ENCODE measurements around the gene ABHD16A. TPM values are rescaled to one million over a fixed set of nuclear protein-coding genes. Genes with fewer than 3 reads are reported as not detected.

The ABHD16A gene
- total and polyA plus RNA-seq, 10 of the 15 experiments (the other 5 are each of a cell fraction or from before 2014, with no cell fraction given) = 7.5 to 43.0 (median 32.9) TPM

DNA sequence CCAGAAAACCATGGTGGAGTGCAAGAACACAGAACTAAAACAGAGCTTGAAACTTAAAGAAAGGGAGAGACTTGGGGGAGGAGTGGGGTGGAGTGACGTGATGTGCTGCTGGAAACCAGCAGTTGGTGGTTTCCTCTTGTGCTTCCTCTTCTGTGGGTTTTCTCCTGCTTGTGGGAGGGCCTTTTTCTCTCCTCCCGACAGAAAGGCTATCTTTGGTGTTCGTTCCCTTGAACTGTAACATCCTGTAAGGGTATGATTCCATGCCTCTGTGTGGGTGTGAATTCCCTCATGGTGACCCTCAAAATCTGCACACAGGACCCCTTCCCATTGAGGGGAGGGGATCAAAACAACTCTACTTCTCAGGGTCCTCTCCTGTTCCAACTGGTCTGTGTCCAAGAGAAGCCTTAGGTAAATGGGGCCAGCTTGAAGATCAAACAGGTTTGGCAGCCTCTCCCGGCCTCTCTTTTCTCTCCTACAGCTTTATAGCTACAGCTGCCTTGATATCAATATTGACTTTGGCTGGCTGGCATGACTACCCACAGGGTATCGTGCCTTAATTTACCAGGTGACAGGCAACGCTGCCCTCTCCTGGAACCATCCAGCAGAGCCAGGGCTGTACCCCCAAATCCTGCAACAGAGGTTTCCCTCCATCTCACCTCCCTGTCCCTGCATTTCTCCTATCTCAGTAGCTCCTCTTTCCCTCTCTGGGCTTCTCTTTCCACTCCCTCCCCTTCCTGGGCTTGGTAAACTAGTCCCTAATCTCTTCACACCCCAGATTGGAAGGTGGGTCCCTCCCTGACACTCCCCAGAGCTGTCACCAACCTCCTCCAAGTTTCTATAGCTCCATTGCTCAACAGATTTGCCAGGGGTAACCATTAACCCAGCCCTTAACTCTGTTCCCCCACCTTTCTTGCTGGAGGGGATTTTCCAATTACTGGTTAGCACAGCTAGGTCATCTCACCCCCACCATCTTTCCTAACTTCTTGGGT lies 35.2 kb upstream of the ABHD16A start (continued):
- TF ChIP-seq, protein P1, sequence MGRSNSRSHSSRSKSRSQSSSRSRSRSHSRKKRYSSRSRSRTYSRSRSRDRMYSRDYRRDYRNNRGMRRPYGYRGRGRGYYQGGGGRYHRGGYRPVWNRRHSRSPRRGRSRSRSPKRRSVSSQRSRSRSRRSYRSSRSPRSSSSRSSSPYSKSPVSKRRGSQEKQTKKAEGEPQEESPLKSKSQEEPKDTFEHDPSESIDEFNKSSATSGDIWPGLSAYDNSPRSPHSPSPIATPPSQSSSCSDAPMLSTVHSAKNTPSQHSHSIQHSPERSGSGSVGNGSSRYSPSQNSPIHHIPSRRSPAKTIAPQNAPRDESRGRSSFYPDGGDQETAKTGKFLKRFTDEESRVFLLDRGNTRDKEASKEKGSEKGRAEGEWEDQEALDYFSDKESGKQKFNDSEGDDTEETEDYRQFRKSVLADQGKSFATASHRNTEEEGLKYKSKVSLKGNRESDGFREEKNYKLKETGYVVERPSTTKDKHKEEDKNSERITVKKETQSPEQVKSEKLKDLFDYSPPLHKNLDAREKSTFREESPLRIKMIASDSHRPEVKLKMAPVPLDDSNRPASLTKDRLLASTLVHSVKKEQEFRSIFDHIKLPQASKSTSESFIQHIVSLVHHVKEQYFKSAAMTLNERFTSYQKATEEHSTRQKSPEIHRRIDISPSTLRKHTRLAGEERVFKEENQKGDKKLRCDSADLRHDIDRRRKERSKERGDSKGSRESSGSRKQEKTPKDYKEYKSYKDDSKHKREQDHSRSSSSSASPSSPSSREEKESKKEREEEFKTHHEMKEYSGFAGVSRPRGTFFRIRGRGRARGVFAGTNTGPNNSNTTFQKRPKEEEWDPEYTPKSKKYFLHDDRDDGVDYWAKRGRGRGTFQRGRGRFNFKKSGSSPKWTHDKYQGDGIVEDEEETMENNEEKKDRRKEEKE (IDR thresholded peaks at IDR 0.05) = no peak
- TF ChIP-seq, protein P2, sequence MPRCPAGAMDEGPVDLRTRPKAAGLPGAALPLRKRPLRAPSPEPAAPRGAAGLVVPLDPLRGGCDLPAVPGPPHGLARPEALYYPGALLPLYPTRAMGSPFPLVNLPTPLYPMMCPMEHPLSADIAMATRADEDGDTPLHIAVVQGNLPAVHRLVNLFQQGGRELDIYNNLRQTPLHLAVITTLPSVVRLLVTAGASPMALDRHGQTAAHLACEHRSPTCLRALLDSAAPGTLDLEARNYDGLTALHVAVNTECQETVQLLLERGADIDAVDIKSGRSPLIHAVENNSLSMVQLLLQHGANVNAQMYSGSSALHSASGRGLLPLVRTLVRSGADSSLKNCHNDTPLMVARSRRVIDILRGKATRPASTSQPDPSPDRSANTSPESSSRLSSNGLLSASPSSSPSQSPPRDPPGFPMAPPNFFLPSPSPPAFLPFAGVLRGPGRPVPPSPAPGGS (IDR thresholded peaks at IDR 0.05; ENCODE audit: borderline replicate concordance, insufficient read depth, low read depth, low read length, poor library complexity, severe bottlenecking) = no peak
- TF ChIP-seq PML (IDR thresholded peaks at IDR 0.05; ENCODE audit: low read length) = no peak
- no peak for TF ChIP-seq GATAD2B (conservative IDR thresholded peaks at IDR 0.05; ENCODE audit: low read depth)
- 0 out of 2 replicates have a peak, but pooled peaks have one; percentile 11 for TF ChIP-seq SMC3 (IDR thresholded peaks at IDR 0.05; ENCODE audit: borderline replicate concordance, low read length)
- TF ChIP-seq ZSCAN29 (IDR thresholded peaks at IDR 0.05) = no peak
- TF ChIP-seq IRF4 (IDR thresholded peaks at IDR 0.05; ENCODE audit: low read depth, low read length) = no peak
- TF ChIP-seq TAF1 (IDR thresholded peaks at IDR 0.05; ENCODE audit: borderline replicate concordance, low read depth, low read length) = no peak
- peak; percentile 50 for TF ChIP-seq POLR2A (IDR thresholded peaks at IDR 0.05; ENCODE audit: low read depth, low read length)
- no peak for TF ChIP-seq RCOR1 (conservative IDR thresholded peaks at IDR 0.05; ENCODE audit: low read depth, low read length)
- no peak for TF ChIP-seq ZNF384 (IDR thresholded peaks at IDR 0.05; ENCODE audit: borderline replicate concordance, low read depth, low read length)
- TF ChIP-seq MYB (IDR thresholded peaks at IDR 0.05; ENCODE audit: borderline replicate concordance, low read depth, low read length) = peak; percentile 89
- TF ChIP-seq, protein P3, sequence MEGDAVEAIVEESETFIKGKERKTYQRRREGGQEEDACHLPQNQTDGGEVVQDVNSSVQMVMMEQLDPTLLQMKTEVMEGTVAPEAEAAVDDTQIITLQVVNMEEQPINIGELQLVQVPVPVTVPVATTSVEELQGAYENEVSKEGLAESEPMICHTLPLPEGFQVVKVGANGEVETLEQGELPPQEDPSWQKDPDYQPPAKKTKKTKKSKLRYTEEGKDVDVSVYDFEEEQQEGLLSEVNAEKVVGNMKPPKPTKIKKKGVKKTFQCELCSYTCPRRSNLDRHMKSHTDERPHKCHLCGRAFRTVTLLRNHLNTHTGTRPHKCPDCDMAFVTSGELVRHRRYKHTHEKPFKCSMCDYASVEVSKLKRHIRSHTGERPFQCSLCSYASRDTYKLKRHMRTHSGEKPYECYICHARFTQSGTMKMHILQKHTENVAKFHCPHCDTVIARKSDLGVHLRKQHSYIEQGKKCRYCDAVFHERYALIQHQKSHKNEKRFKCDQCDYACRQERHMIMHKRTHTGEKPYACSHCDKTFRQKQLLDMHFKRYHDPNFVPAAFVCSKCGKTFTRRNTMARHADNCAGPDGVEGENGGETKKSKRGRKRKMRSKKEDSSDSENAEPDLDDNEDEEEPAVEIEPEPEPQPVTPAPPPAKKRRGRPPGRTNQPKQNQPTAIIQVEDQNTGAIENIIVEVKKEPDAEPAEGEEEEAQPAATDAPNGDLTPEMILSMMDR (IDR thresholded peaks at IDR 0.05 in 2 of 3, conservative IDR thresholded peaks at IDR 0.05 in 1 of 3; ENCODE audit: control insufficient read depth in 2 of 3, extremely low read depth in 1 of 3, insufficient read depth in 1 of 3, low read depth in 3 of 3, low read length in 3 of 3) = peak; percentile 28 to 32 (median 30); a peak in 2 of 6 replicates
- peak; percentile 61 to 73; a peak in 3 of 4 replicates for TF ChIP-seq EP300 (IDR thresholded peaks at IDR 0.05; ENCODE audit: borderline replicate concordance in 1 of 2, control insufficient read depth in 1 of 2, low read depth in 2 of 2, low read length in 2 of 2)
- peak; percentile 79; the same call in 1 of the 2 replicates for TF ChIP-seq ZBED1 (IDR thresholded peaks at IDR 0.05; ENCODE audit: borderline replicate concordance)
- TF ChIP-seq, protein P4, sequence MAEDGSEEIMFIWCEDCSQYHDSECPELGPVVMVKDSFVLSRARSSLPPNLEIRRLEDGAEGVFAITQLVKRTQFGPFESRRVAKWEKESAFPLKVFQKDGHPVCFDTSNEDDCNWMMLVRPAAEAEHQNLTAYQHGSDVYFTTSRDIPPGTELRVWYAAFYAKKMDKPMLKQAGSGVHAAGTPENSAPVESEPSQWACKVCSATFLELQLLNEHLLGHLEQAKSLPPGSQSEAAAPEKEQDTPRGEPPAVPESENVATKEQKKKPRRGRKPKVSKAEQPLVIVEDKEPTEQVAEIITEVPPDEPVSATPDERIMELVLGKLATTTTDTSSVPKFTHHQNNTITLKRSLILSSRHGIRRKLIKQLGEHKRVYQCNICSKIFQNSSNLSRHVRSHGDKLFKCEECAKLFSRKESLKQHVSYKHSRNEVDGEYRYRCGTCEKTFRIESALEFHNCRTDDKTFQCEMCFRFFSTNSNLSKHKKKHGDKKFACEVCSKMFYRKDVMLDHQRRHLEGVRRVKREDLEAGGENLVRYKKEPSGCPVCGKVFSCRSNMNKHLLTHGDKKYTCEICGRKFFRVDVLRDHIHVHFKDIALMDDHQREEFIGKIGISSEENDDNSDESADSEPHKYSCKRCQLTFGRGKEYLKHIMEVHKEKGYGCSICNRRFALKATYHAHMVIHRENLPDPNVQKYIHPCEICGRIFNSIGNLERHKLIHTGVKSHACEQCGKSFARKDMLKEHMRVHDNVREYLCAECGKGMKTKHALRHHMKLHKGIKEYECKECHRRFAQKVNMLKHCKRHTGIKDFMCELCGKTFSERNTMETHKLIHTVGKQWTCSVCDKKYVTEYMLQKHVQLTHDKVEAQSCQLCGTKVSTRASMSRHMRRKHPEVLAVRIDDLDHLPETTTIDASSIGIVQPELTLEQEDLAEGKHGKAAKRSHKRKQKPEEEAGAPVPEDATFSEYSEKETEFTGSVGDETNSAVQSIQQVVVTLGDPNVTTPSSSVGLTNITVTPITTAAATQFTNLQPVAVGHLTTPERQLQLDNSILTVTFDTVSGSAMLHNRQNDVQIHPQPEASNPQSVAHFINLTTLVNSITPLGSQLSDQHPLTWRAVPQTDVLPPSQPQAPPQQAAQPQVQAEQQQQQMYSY (CRISPR knock-in tag; IDR thresholded peaks at IDR 0.05) = no peak
- no peak for TF ChIP-seq SIX5 (IDR thresholded peaks at IDR 0.05; ENCODE audit: low read depth, low read length, severe bottlenecking)
- peak; percentile 72; the same call in 1 of the 2 replicates for TF ChIP-seq SIN3A (IDR thresholded peaks at IDR 0.05; ENCODE audit: low read depth, low read length)
